HPDE6-E6E7 (cell line): ENCODE measurements around the gene ZNF761.
"Not testable (repeated sequence)": the region's sequence is repeated elsewhere in the genome, so short reads cannot be mapped to it uniquely, and the experiment has no call there.

Source experiments
- DNase-seq: peaks from one replicate; pipeline ENCODE4 v3.0.0; 2011; ENCODE audit warnings: missing footprints; ENCODE audit errors: extremely low spot score

The ZNF761 gene

DNA sequence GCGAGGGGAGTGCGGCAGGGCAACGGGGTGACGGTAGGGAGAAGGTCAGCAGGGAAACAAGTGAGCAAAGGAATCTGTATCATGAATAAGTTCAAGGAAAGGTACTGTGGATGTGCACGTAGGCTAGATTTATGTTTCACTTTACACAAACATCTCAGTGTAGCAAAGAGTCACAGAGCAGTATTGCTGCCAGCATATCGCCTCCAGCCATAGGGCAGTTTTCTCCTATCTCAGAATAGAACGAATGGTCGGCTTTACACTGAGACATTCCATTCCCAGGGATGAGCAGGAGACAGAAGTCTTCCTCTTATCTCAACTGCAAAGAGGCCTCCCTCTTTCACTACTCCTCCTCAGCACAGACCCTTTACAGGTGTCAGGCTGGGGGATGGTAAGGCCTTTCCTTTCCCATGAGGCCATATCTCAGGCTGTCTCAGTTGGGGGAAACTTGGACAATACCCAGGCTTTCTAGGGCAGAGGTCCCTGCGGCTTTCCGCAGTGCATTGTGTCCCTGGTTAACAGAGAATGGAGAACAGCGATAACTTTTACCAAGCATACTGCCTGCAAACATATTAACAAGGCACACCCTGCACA lies 28.4 kb downstream of the ZNF761 start:
- not testable (repeated sequence) for DNase-seq

DNA sequence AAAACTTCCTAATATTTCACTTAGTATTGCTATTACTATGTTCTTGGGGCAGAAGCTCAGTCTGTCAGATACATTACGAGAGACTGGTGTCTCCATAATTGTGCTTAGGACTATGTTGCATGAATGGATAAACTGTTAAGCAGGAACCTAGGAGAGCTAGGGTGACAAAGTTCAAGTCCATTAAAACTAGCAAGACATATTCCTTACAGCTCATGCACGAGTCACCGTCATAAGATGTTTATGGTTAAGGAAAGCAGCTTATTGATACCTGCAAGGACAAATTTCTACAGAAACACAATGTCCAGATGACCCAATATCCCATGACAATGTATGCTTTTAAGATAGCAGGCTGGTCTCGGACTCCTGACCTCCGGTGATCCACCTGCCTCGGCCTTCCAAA lies 30.1 kb downstream of the ZNF761 start:
- no peak for DNase-seq

DNA sequence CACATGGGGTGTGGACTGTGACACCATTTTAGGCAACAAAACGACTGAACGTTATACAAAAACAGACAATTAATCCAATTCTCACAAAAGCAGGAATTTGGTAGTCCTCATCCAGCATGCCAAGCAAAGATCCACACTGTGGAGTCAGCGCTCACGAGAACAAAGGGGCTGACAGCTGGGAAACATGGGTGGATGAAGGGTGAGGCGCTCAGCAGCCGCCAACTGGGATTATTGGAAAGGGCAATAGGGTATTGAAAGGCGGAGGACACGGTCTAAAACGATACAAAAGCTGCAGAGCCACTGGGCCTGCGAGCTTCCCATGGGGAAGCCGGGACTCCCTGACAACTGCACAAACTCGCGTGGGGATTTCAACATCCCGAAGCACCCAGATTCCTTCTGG lies 31.1 kb downstream of the ZNF761 start:
- no peak for DNase-seq

DNA sequence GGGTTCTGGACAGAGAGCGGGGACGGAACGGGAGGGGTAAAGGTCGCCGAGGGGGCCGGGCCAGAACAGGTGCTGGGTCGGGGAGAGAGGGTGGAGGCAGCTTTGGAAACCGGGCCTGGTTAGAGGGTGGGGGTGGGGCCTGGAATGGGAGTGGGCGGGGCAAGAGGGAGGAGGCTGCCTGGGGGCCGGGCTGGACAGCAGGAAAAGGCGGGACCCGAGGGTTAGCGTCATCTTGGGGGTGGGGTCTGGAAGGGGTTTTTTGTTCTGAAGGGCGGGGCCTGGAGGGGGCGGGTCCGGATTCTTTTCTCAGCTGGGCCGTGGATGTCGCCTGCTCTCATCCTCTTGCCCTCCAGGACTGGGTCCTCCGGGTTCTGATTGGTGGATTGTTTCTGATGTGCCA lies 31.5 kb downstream of the ZNF761 start:
- DNase-seq = no peak

DNA sequence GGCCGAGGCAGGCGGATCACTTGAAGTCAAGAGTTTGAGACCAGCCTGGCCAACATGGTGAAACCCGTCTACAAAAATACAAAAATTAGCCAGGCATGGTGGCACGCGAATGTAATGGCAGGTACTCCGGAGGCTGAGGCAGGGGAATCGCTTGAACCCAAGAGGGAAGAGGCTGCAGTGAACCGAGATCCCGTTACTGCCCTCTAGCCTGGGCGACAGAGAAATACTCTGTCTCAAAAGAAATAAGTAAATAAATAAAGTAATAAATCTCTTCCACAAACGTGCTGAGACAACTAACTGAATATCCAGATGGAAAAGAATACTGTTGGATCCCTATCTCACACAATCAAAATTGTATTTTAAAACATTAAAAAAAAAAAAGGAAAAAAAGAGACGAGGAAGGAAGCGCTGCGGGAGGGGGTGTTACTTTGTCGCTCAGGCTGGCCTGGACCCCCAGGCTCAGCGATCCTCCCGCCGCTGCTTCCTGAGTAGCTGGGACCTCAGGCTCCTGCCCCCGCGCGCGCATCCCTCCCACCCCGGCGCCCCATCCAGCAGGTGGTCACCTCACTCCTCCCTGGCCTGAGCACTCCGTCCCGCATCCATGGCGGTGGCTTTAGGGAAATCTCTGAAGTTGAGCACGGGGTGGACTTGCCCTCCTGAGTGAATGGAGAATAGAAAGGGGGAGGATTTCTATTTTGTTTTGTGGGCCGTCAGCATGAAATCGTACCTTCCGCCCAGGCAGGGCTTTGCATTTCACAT lies 35.1 kb downstream of the ZNF761 start:
- DNase-seq = no peak

DNA sequence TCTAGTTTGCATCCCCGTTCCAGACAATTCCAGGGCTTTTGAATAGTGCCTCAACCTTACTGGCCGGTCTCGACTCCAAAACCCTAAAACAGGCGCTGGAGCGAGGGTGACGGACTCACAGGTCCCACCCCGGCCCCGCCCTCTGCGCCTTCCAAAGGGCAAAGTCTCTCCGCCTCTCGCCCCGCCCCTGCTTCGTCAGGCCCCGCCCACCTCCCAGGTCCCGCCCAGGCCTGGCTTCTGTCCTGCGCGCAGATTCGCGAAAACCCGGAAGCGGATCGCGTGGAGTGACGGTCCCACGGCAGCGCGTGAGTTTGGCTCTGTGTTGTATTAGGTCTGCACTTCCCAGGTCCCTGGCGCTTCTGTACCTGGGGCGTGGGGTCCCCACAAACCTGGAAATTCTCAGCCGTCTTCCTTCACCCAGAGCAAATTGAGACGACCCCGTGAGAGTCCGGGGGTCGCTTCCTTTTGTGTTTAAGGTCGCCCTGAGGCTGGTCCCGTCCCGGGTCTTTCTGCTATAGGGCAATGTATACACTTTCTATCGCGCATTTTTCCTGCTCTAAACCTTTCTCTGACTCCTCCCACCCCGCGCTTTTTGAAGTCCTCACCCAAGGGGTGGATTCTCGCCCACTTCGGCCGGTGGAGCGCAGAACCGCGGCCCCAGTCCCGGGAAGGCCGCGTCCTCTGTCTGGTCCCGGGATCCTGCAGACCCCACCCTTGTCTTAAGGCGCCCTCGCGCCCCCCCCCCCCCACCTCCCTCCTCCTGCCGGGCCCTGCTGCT lies 35.9 kb downstream of the ZNF761 start, which contains the start of gene ZNF813:
ZNF813 (plus strand) TSS at position 249 of the 778 bp plus-strand sequence. CDS start 16,090 bp downstream, outside the sequence.
- peak; percentile 68 for DNase-seq

DNA sequence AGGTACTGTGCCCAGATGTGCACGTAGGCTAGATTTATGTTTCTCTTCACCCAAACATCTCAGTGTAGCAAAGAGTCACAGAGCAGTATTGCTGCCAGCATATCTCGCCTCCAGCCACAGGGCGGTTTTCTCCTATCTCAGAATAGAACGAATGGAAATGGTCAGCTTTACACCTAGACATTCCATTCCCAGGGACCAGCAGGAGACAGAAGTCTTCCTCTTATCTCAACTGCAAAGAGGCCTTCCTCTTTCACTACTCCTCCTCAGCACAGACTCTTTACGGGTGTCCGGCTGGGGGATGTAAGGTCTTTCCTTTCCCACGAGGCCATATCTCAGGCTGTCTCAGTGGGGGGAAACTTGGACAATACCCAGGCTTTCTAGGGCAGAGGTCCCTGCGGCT lies 36.8 kb downstream of the ZNF761 start:
- not testable (repeated sequence) for DNase-seq

DNA sequence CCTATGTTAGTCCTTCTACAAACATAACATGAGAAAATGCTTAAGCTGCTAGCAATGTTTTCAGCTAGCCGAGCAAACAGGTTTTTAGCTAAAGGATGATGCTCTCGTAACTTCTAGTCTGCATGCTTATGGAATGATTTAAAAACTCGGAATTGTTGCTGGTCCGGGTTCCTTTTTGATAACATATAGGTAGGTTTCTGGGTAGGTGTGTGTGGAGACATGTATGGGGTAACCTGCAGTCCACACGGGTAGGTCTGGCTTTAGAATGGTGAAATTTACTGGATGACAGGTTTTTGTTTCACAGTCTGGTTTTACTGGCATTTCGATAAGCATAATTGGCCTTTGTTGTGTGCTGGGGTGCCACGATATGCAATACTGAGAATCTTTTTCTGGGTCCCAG lies 40.1 kb downstream of the ZNF761 start:
- no peak for DNase-seq

DNA sequence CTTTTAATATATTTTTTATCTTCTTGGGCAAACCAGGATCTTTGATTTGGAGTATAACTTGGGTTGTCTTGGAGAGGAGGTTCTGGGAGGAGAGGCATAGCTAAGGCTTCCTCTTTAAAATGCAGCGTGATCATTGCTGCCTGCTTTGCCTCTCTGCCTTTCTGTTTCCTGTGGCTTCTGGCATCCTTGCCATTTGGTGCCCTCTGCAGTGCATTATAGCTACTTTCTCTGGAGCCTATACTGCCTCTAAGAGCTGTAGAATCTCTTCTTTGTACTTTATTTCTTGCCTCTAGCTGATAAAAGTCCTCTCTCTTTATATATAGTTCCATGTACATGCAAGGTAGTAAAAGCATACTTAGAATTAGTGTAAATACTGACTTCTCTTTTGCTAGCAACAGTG lies 43.0 kb downstream of the ZNF761 start:
- not testable (repeated sequence) for DNase-seq

DNA sequence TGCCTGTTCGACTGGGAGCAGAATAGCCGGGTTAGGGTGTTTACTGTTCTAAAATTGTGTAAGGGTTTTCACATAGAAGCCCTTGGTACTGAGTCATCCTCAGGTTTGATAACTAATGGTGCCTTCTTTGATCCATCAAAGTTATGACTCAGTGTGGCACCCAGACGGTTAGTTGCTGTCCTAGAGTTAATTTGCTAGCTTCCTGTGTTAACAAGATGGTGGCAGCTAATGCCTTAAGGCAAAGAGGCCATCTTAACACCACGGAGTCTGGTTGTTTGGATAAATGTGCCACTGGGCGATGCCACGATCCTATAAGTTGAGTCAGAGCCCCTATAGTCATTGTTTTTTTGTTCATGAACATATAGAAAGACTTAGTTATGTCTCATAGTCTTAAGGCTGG lies 43.7 kb downstream of the ZNF761 start:
- DNase-seq = peak; percentile 14

DNA sequence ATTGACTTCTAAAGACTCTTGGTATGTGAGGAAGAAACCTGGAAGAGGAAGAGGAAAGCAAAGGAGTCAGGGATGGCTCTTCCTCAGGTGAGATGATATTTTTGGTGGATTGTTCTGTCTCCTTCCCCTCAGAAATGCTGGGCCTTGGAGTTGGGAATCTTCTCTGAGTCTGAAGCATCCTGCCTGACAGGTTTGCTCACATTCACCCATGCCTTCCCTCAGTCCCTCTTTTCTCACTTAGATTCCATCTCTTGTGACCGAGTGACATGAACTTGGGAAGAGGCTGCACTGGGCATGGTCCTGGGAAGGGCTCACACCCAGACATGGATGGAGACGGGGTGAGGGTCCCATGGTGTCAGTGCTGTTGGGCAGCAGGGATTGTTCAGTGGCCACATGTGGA lies 52.0 kb downstream of the ZNF761 start:
- not testable (repeated sequence) for DNase-seq

DNA sequence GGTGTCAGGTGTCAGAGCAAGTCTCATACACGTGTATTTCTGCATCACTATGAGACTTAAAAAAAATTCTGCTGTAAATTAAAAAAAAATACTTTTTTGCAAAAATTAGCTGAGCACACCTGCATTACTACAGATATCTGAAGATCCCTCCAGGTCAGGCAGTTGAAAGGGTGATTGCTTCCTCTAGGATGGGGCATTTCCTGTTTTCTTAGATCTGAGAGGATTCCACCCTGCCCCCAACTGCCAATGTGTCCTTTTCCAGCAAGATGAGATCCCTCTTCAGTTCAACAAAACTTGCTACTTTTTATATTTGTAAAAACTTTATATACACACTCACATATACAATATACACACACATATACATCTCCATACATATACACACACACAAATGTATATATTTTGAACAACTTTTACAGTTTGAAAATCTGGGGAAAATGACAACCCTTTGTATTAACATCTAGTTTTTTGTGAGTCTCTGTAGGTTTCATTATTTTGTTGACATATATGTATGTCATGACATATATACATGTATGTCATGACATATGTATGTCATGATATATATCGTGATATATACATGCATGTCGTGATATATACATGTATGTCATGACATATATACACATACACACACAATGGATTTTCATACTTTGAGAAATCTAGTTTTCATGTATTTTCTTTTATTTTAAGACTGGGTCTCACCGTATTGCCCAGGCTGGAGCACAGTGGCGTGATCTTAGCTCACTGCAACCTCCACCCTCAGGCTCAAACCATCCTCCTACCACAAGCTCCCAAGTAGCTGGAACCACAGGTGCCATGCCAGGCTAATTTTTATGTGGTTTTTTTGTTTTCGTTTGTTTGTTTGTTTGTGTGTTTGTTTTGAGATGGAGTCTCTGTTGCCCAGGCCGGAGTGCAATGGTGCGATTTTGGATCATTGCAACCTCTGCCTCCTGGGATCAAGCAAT lies 53.5 kb downstream of the ZNF761 start:
- DNase-seq = no peak

DNA sequence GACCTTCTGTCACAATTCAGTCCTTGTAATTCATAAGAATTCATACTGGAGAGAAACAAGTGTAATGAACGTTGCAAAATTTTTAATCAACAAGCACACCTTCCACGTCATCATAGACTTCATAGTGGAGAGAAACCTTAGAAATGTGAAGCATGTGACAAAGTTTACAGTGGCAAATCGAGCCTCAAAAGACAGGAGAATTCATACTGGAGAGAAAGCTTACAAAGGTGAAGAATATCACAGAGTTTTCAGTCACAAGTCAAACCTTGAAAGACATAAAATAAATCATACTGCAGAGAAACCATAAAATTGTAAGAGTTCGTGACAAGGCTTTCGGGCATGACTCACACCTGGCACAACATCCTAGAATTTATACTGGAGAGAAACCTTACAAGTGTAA lies 60.4 kb downstream of the ZNF761 start:
- no peak for DNase-seq

DNA sequence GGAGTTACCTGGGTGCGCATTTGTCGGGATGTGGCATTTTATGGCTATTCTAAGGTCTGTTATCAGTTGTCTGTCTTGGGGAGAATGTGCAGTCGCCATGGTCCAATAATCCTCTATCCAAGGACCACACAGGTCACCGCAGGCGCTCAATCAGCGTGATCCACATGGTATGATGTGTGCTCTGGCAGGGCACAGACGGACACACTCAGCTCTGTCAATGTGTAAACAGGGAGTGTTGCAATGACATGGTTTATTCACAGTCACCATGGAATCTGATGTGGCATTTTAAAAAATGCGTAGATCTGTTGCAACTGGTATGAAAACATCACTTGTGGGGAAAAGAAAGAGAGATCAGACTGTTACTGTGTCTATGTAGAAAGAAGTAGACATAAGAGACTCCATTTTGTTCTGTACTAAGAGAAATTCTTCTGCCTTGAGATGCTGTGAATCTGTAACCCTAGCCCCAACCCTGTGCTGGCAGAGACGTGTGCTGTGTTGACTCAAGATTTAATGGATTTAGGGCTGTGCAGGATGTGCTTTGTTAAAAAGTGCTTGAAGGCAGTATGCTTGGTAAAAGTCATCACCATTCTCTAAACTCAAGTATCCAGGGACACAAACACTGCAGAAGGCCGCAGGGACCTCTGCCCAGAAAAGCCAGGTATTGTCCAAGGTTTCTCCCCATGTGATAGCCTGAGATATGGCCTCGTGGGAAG lies 65.7 kb downstream of the ZNF761 start:
- not testable (repeated sequence) for DNase-seq

DNA sequence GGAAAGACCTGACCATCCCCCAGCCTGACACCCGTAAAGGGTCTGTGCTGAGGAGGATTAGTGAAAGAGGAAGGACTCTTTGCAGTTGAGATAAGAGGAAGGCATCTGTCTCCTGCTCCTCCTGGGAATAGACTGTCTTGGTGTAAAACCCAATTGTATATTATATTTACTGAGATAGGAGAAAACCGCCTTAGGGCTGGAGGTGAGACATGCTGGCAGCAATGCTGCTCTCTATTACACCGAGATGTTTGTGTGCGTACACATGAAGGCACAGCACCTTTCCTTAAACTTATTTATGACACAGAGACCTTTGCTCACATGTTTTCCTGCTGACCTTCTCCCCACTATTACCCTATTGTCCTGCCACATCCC lies 66.2 kb downstream of the ZNF761 start:
- DNase-seq = not testable (repeated sequence)

DNA sequence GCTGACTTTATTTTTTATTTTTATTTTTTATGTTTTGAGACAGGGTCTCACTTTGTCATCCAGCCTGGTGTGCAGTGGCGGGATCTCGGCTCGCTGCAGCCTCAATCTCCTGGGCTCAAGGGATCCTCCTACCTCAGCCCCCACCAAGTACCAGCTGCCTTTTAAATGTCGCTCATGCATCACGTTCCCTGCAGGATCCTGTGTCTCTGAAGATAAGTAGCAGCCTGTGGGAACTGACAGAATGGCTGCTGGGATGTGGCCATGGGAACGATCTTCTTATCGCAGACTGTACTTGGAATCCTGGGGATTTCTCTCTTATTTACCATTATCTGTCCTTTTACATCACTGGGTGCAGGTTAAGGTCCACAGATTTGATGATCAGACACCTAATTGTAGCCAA lies 71.4 kb downstream of the ZNF761 start:
- DNase-seq = not testable (repeated sequence)

DNA sequence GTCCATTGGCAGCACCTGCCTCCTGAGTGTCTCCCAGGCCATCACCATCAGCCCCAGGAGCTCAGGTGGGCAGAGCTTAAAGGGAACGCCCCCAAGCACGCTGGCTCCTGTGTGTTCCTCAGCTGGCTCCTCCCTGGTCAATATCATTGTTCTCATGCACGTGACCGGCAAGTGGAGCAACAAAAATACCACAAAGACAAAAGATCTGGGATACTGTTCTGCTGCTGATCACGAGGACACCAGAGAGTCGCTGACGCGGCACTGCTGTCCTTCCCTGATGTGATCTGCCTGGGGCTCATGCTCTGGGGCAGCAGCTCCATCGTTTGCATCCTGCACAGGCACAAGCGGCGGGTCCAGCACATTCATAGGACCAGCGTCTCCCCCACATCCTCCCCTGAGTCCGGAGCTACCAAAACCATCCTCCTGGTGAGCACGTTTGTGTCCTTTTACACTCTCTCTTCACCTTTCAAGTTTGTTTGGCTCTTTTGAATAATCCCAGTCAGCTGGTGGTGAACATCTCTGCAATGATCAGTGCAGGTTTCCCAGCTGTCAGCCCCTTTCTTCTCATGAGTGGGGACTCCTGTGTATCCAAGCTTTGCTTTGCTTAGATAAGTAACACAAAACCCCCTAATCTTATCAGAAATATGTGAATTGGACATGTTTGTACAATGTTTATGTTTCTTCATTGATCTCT lies 72.0 kb downstream of the ZNF761 start:
- not testable (repeated sequence) for DNase-seq

DNA sequence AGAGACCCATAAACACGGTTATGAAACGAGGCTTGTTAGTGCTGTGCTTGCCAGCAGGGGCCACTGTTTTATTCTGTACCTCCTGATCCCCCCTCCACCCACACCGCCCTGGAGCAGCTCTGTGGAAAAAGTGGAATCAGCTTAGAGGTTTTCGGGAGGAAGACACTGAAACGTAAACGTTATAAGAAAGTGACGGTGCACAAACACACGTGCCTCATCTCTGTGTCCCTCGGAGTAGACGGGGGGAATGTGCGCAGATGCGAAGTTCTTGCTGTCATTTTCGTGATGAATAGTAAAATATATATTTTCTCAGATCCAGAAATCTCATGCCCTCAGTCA lies 72.5 kb downstream of the ZNF761 start:
- not testable (repeated sequence) for DNase-seq

DNA sequence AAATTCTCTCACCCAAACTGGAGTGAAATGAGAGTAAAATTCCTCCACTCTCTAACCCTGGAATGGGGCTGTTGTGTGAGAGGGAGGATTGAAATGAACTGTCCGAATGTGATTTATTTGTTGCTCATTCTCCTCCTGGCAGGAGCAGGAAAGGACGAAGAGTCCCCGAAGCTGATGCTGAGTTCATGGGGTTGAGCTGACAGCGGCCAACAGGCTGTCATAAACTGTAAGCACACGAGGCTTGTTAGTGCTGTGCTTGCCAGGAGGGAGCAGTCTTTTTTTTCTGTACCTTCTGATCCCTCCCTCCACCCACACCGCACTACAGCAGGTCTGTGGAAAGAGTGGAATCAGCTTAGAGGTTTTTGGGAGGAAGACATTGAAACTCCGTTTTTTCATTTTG lies 73.1 kb downstream of the ZNF761 start:
- no peak for DNase-seq

DNA sequence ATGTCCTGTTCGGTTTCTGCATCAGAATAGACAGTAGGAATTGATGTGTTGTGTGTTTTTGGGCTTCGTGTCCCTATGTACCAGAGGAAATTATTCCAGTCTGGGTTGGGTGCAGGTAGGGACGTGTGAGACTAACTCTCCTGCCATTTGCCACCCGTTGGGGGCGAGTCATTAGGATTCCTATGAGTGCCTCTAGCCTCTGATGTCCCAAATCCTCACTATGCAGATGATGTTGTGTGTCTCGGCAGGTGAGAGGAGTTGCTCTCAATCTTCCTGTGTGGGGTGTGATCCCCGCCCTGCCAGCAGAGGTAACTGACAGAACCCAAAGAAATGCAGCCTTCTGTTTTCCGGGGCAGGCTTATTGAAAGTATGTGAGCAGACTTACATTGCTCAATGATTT lies 74.9 kb downstream of the ZNF761 start:
- no peak for DNase-seq
